ENCODE results near the gene KIF15. TPM values are rescaled to one million over a fixed set of nuclear protein-coding genes. Genes with fewer than 3 reads are reported as not detected.

Gene KIF15
- total RNA-seq, 1 donor = 9.9 TPM

Other genes starting within 250 kb of the KIF15 start
- 5.8 and 6.0 TPM in 2 replicates for gene ZKSCAN7, start 206.6 kb upstream of the KIF15 start, total RNA-seq
- 2.9 and 3.0 TPM in 2 replicates for gene ZNF660, start 176.8 kb upstream of the KIF15 start, total RNA-seq
- gene ZNF197, start 136.8 kb upstream of the KIF15 start, total RNA-seq = 11.6 and 16.0 TPM in 2 replicates
- gene ZNF35, start 113.1 kb upstream of the KIF15 start, total RNA-seq = 16.1 and 22.5 TPM in 2 replicates
- 4.2 and 6.9 TPM in 2 replicates for gene ZNF502, start 49.1 kb upstream of the KIF15 start, total RNA-seq
- gene ZNF501, start 32.2 kb upstream of the KIF15 start, total RNA-seq = 4.3 and 5.2 TPM in 2 replicates
- 13.2 and 20.7 TPM in 2 replicates for gene KIAA1143, start 175 bp upstream of the KIF15 start, total RNA-seq
- gene TMEM42, start 100.1 kb downstream of the KIF15 start, total RNA-seq = 12.6 and 13.0 TPM in 2 replicates
- gene TGM4, start 112.8 kb downstream of the KIF15 start, total RNA-seq = not detected in 2 replicates
- gene ZDHHC3, start 214.4 kb downstream of the KIF15 start, total RNA-seq = 58.3 and 60.0 TPM in 2 replicates
- gene EXOSC7, start 214.4 kb downstream of the KIF15 start, total RNA-seq = 27.1 and 32.4 TPM in 2 replicates

All from fibroblast of villous mesenchyme (primary cell).